ENCODE data around the gene DSP. TPM values are rescaled to one million over a fixed set of nuclear protein-coding genes. Genes with fewer than 3 reads are reported as not detected.
A peak's percentile ranks its signal among the peaks of the same experiment; 100 is the strongest.

DSP gene
- total and polyA plus RNA-seq, 2 of the 13 experiments (the other 11 are each of a cell fraction or from before 2014, with no cell fraction given), result 89.8 to 117 TPM

DNA sequence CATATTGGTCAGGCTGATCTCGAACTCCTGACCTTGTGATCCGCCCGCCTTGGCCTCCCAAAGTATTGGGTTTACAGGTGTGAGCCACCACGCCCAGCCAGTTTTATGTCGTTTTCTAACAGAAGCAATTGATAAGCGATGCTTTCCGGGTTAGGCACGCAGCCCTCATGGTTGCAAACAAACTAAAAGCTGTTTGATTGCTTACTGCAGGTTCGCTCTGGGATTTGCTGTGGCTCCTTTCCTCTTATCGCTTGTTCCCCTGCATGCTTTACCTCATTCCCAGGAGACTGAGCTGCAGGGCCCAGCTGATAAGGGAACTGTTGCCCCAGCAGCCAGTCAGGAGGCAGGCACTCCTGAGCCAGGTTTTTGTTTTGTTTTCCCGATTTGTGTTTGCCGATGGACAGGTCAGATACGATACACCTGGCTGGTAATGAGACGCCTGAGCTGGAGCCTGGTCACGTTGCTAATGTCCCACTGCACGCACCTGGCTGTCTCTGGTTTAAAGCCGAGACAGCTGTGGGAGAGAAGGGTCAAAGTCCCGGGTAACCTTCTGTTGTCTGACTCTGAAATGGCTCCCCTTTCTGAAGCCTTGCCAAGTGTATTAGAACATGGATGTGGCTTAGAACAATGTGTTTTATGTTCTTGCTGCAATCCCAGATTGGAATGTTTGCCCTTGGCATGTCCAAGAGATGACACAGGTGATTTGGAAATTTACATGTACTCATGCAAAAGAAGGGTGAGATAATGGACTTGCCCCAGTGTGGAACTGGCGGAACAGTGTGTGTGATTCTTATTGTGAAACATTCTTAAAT lies 19.9 kb downstream of the DSP start (continued):
- TF ChIP-seq, protein P1, sequence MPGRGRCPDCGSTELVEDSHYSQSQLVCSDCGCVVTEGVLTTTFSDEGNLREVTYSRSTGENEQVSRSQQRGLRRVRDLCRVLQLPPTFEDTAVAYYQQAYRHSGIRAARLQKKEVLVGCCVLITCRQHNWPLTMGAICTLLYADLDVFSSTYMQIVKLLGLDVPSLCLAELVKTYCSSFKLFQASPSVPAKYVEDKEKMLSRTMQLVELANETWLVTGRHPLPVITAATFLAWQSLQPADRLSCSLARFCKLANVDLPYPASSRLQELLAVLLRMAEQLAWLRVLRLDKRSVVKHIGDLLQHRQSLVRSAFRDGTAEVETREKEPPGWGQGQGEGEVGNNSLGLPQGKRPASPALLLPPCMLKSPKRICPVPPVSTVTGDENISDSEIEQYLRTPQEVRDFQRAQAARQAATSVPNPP (CRISPR knock-in tag; IDR thresholded peaks at IDR 0.05), result peak; percentile 78
- TF ChIP-seq BCL6 (CRISPR knock-in tag; IDR thresholded peaks at IDR 0.05) (peak; percentile 93), TOPORS (CRISPR knock-in tag; IDR thresholded peaks at IDR 0.05) (peak; percentile 72), FOXA3 (CRISPR knock-in tag; IDR thresholded peaks at IDR 0.05) (peak; percentile 87), TCF12 (IDR thresholded peaks at IDR 0.05) (no peak), TCF12 (CRISPR knock-in tag; IDR thresholded peaks at IDR 0.05) (peak; percentile 99), PRMT3 (CRISPR knock-in tag; IDR thresholded peaks at IDR 0.05; ENCODE audit: borderline replicate concordance, low read depth) (peak; percentile 96), PRPF4 (IDR thresholded peaks at IDR 0.05; ENCODE audit: low read depth, low read length, poor library complexity, severe bottlenecking) (no peak), MXD1 (CRISPR knock-in tag; IDR thresholded peaks at IDR 0.05) (peak; percentile 56), AKAP8 (CRISPR knock-in tag; IDR thresholded peaks at IDR 0.05) (peak; percentile 64; the same call in 1 of the 2 replicates), ZNF101 (CRISPR knock-in tag; IDR thresholded peaks at IDR 0.05; ENCODE audit: borderline replicate concordance, low read depth) (no peak), YEATS2 (CRISPR knock-in tag; IDR thresholded peaks at IDR 0.05; ENCODE audit: borderline replicate concordance) (peak; percentile 65; the same call in 1 of the 2 replicates), ZBTB7B (CRISPR knock-in tag; IDR thresholded peaks at IDR 0.05) (peak; percentile 75), SMYD3 (CRISPR knock-in tag; IDR thresholded peaks at IDR 0.05) (no peak; the same call in 1 of the 2 replicates), HNF4G (IDR thresholded peaks at IDR 0.05; ENCODE audit: borderline replicate concordance, low read depth, low read length) (peak; percentile 95), HNF4G (CRISPR knock-in tag; IDR thresholded peaks at IDR 0.05; ENCODE audit: borderline replicate concordance, low read depth) (peak; percentile 97), YY1 (IDR thresholded peaks at IDR 0.05; ENCODE audit: insufficient read depth, insufficient replicate concordance, low read depth, low read length) (peak; percentile 85), ZNF138 (CRISPR knock-in tag; IDR thresholded peaks at IDR 0.05; ENCODE audit: low read depth) (no peak), ZNF501 (CRISPR knock-in tag; IDR thresholded peaks at IDR 0.05) (peak; percentile 97), EHMT2 (IDR thresholded peaks at IDR 0.05; ENCODE audit: borderline replicate concordance, low read depth, low read length) (peak; percentile 63; the same call in 1 of the 2 replicates)
- TF ChIP-seq, protein P2, sequence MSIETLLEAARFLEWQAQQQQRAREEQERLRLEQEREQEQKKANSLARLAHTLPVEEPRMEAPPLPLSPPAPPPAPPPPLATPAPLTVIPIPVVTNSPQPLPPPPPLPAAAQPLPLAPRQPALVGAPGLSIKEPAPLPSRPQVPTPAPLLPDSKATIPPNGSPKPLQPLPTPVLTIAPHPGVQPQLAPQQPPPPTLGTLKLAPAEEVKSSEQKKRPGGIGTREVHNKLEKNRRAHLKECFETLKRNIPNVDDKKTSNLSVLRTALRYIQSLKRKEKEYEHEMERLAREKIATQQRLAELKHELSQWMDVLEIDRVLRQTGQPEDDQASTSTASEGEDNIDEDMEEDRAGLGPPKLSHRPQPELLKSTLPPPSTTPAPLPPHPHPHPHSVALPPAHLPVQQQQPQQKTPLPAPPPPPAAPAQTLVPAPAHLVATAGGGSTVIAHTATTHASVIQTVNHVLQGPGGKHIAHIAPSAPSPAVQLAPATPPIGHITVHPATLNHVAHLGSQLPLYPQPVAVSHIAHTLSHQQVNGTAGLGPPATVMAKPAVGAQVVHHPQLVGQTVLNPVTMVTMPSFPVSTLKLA (IDR thresholded peaks at IDR 0.05), result peak; percentile 83
- TF ChIP-seq, protein P3, sequence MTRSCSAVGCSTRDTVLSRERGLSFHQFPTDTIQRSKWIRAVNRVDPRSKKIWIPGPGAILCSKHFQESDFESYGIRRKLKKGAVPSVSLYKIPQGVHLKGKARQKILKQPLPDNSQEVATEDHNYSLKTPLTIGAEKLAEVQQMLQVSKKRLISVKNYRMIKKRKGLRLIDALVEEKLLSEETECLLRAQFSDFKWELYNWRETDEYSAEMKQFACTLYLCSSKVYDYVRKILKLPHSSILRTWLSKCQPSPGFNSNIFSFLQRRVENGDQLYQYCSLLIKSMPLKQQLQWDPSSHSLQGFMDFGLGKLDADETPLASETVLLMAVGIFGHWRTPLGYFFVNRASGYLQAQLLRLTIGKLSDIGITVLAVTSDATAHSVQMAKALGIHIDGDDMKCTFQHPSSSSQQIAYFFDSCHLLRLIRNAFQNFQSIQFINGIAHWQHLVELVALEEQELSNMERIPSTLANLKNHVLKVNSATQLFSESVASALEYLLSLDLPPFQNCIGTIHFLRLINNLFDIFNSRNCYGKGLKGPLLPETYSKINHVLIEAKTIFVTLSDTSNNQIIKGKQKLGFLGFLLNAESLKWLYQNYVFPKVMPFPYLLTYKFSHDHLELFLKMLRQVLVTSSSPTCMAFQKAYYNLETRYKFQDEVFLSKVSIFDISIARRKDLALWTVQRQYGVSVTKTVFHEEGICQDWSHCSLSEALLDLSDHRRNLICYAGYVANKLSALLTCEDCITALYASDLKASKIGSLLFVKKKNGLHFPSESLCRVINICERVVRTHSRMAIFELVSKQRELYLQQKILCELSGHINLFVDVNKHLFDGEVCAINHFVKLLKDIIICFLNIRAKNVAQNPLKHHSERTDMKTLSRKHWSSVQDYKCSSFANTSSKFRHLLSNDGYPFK (CRISPR knock-in tag; IDR thresholded peaks at IDR 0.05; ENCODE audit: borderline replicate concordance), result peak; percentile 75; the same call in 1 of the 2 replicates
